GM12865 (cell line): ENCODE measurements around the gene RGP1.

Source experiments
- DNase-seq: peaks from one replicate; pipeline ENCODE4 v3.0.0; 2010; ENCODE audit warnings: low read depth
- H3K4me3 ChIP-seq: 2 replicates; pipeline ENCODE4 v1.5.1; 2011; ENCODE audit warnings: mild to moderate bottlenecking, low read depth, low read length, control low read depth
- CTCF ChIP-seq: IDR thresholded peaks from 2 replicates; pipeline ENCODE4 v1.5.1; 2011; ENCODE audit warnings: low read length, control low read depth, low read depth, inconsistent platforms; ENCODE audit not compliant: insufficient read depth; ENCODE audit errors: missing control alignments

The RGP1 gene

GRCh38 chr9:35732800-35733541, 16.1 kb upstream of the RGP1 start:
- H3K4me3 ChIP-seq: peak overlapping the region; percentile 87
- no peak for TF ChIP-seq CTCF
- DNase-seq: peak; percentile 57

- no peak for DNase-seq
- H3K4me3 ChIP-seq: no peak overlapping the region
- no peak for TF ChIP-seq CTCF
Measured at GRCh38 chr9:35734096-35734495, 15.0 kb upstream of the RGP1 start.

GRCh38 chr9:35736201-35736633, 12.9 kb upstream of the RGP1 start:
- peak; percentile 91 for TF ChIP-seq CTCF
- DNase-seq: peak; percentile 85
- no peak overlapping the region for H3K4me3 ChIP-seq

- DNase-seq: no peak
- no peak overlapping the region for H3K4me3 ChIP-seq
- no peak for TF ChIP-seq CTCF
Measured at GRCh38 chr9:35737143-35737542, 11.9 kb upstream of the RGP1 start.

- no peak overlapping the region for H3K4me3 ChIP-seq
- TF ChIP-seq CTCF: no peak
- DNase-seq: no peak
Measured at GRCh38 chr9:35738186-35738585, 10.9 kb upstream of the RGP1 start.

- no peak for DNase-seq
- no peak overlapping the region for H3K4me3 ChIP-seq
- no peak for TF ChIP-seq CTCF
Measured at GRCh38 chr9:35738924-35739323, 10.2 kb upstream of the RGP1 start.

GRCh38 chr9:35740243-35740642, 8.8 kb upstream of the RGP1 start:
- TF ChIP-seq CTCF: no peak
- no peak overlapping the region for H3K4me3 ChIP-seq

More at GRCh38 chr9:35740243-35740642, 8.8 kb upstream of the RGP1 start:
- no peak for DNase-seq
